Colonic mucosa (tissue), 4 donors: ENCODE results near the gene CCDC174. TPM values are rescaled to one million over a fixed set of nuclear protein-coding genes. Genes with fewer than 3 reads are reported as not detected.
"Not testable (repeated sequence)": the region's sequence is repeated elsewhere in the genome, so short reads cannot be mapped to it uniquely, and the experiment has no call there.

Source experiments
- DNase-seq: peaks from one replicate; pipeline ENCODE4 v3.0.0-alpha.2; 2020
- H3K27ac ChIP-seq: fragments of 200-600 bp; one replicate; pipeline ENCODE4 v1.8.0; 2021
- H3K27me3 ChIP-seq: fragments of 200-600 bp; one replicate; pipeline ENCODE4 v1.8.0; 2021
- H3K36me3 ChIP-seq: fragments of 200-600 bp; one replicate; pipeline ENCODE4 v1.8.0; 2021
- H3K4me1 ChIP-seq: fragments of 200-600 bp; one replicate; pipeline ENCODE4 v1.8.0; 2021; ENCODE audit warnings: mild to moderate bottlenecking
- H3K4me3 ChIP-seq: fragments of 200-600 bp; one replicate; pipeline ENCODE4 v1.8.0; 2021
- H3K9ac ChIP-seq, 2 donors: one replicate each; pipeline ENCODE4 v1.7.0; 2013; ENCODE audit warnings: control low read depth in 2 of 2, low read depth in 2 of 2, low read length in 2 of 2
- H3K9me3 ChIP-seq: fragments of 200-600 bp; one replicate; pipeline ENCODE4 v1.8.0; 2021
- intact Hi-C: fragments of 100-400 bp; cut with DNase I; formaldehyde crosslinking; loops from one replicate; pipeline ENCODE4 v1.14.1; 2022
- total RNA-seq, 2 donors: library from RNA; stranded (reverse); fragmentation: NEBNext Ultra II Directional in 1 of 2; extraction: Animal tissue kit (Norgen Biotek cat#: 25700) in 1 of 2; gene quantifications; one replicate each; pipeline ENCODE4 v1.2.1, GENCODE V29; 2021
- TF ChIP-seq, protein P1 (sequence below): fragments of 200-600 bp; IDR thresholded peaks from one replicate; pipeline ENCODE4 v1.8.0; 2022; ENCODE audit warnings: antibody characterized with exemption, mild to moderate bottlenecking
- donor health status: healthy.
- donor health status: DM: no; HTN: no; CAD: no.
- donor health status: DM: no; HTN: no; CAD: no.

Gene CCDC174
- total RNA-seq, 2 donors from 2014 or later: 15.4 to 17.9 TPM

GRCh38 chr3:14647976-14648955 lies 3.3 kb upstream of the CCDC174 start:
- no peaks in the 10 kb centered on the region for H3K9me3 ChIP-seq
- TF ChIP-seq, protein P1, sequence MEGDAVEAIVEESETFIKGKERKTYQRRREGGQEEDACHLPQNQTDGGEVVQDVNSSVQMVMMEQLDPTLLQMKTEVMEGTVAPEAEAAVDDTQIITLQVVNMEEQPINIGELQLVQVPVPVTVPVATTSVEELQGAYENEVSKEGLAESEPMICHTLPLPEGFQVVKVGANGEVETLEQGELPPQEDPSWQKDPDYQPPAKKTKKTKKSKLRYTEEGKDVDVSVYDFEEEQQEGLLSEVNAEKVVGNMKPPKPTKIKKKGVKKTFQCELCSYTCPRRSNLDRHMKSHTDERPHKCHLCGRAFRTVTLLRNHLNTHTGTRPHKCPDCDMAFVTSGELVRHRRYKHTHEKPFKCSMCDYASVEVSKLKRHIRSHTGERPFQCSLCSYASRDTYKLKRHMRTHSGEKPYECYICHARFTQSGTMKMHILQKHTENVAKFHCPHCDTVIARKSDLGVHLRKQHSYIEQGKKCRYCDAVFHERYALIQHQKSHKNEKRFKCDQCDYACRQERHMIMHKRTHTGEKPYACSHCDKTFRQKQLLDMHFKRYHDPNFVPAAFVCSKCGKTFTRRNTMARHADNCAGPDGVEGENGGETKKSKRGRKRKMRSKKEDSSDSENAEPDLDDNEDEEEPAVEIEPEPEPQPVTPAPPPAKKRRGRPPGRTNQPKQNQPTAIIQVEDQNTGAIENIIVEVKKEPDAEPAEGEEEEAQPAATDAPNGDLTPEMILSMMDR: no peak
- H3K27ac ChIP-seq: no peak overlapping the region
- no peaks in the 10 kb centered on the region for H3K27me3 ChIP-seq
- H3K4me3 ChIP-seq: no peak overlapping the region
- intact Hi-C loops: no loop called here
- H3K4me1 ChIP-seq: peaks cover 11% of the 10 kb centered on the region
- no peak for DNase-seq
- no peak overlapping the region for H3K9ac ChIP-seq
- H3K36me3 ChIP-seq: no peaks in the 10 kb centered on the region

GRCh38 chr3:14649466-14649865 lies 2.1 kb upstream of the CCDC174 start:
- no peak for DNase-seq
- Histone ChIP-seq H3K4me3 (no peak overlapping the region), H3K9ac (no peak overlapping the region), H3K4me1 (peaks cover 16% of the 10 kb centered on the region), H3K36me3 (no peaks in the 10 kb centered on the region), H3K9me3 (no peaks in the 10 kb centered on the region), H3K27me3 (no peaks in the 10 kb centered on the region), H3K27ac (no peak overlapping the region)
- TF ChIP-seq, protein P1: no peak
- intact Hi-C loops: no loop called here

DNA sequence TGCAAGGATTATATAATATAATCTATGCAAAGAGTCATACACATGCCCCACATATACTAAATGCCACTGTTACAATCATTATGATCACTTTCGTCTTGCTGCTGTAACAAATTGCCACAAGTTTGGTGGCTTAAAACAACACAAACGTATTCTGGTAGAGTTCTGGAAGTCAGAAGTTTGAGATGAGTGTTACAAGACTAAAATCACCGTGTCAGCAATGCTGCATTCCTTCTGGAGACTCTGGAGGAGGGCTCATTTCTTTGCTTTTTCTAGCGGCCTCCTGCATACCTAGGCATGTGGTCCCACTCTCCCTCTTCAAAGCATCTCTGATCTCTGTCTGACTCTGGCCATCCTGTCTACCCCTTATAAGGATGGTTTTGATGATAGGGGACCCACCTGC lies 1.4 kb upstream of the CCDC174 start:
- no peaks in the 10 kb centered on the region for H3K27me3 ChIP-seq

GRCh38 chr3:14652360-14652907 lies 872 bp downstream of the CCDC174 start:
- Histone ChIP-seq H3K4me1 (peaks cover 16% of the 10 kb centered on the region), H3K27ac (peak overlapping the region; percentile 76), H3K9ac (peak overlapping the region; percentile 76 to 86), H3K4me3 (peak overlapping the region; percentile 56)
- not testable (repeated sequence) for H3K36me3 ChIP-seq, H3K9me3 ChIP-seq, H3K27me3 ChIP-seq, DNase-seq
- intact Hi-C loops: loop anchor here (10.0 kb wide), 1 partner anchor 772 kb away; the partner anchor contains the start of genes EAF1 and METTL6

More for the DNA sequence above, 1.4 kb upstream of the CCDC174 start:
- intact Hi-C loops: loop anchor here (10.0 kb wide), 1 partner anchor 775 kb away; the partner anchor contains the start of genes EAF1 and METTL6
- no peaks in the 10 kb centered on the region for H3K9me3 ChIP-seq
- no peak for DNase-seq
- no peak overlapping the region for H3K4me3 ChIP-seq
- no peak overlapping the region for H3K27ac ChIP-seq
- TF ChIP-seq, protein P1: no peak
- peaks cover 16% of the 10 kb centered on the region for H3K4me1 ChIP-seq
- no peak overlapping the region for H3K9ac ChIP-seq
- no peaks in the 10 kb centered on the region for H3K36me3 ChIP-seq

GRCh38 chr3:14657579-14657978 lies 6.0 kb downstream of the CCDC174 start:
- intact Hi-C loops: loop anchor here (10.0 kb wide), 1 partner anchor 767 kb away; the partner anchor contains the start of genes EAF1 and METTL6
- H3K9ac ChIP-seq: no peak overlapping the region

More at GRCh38 chr3:14657579-14657978, 6.0 kb downstream of the CCDC174 start:
- Histone ChIP-seq H3K27me3 (no peaks in the 10 kb centered on the region), H3K36me3 (peaks cover 6% of the 10 kb centered on the region), H3K27ac (no peak overlapping the region), H3K9me3 (no peaks in the 10 kb centered on the region), H3K4me3 (no peak overlapping the region), H3K4me1 (peaks cover 12% of the 10 kb centered on the region)
- TF ChIP-seq, protein P1: no peak
- DNase-seq: no peak
